Activated T-helper 17 cell treated with anti-CD3 and anti-CD28 coated beads, Interleukin-2, amount 50 U/mL, for 72 hours (primary cell): ENCODE results near the gene ANKRD53. TPM values are rescaled to one million over a fixed set of nuclear protein-coding genes. Genes with fewer than 3 reads are reported as not detected.

Experiments used
- ATAC-seq: fragments of 150-1000 bp; cut with Tn5 transposase; replicated peaks from 2 replicates; pipeline ENCODE4 v1.10.0; 2021; ENCODE audit warnings: mild to moderate bottlenecking, moderate library complexity
- H3K27ac Mint-ChIP-seq: one replicate; pipeline ENCODE4 v1.8.0; 2022; ENCODE audit warnings: mixed read lengths
- H3K27me3 Mint-ChIP-seq: one replicate; pipeline ENCODE4 v1.8.0; 2022; ENCODE audit warnings: mixed read lengths
- H3K36me3 Mint-ChIP-seq: one replicate; pipeline ENCODE4 v1.8.0; 2022; ENCODE audit warnings: low read depth, mild to moderate bottlenecking, mixed read lengths
- H3K4me1 Mint-ChIP-seq: one replicate; pipeline ENCODE4 v1.8.0; 2022; ENCODE audit warnings: mixed read lengths
- H3K4me3 Mint-ChIP-seq: one replicate; pipeline ENCODE4 v1.8.0; 2022; ENCODE audit warnings: mild to moderate bottlenecking, mixed read lengths
- H3K9me3 Mint-ChIP-seq: one replicate; pipeline ENCODE4 v1.8.0; 2022; ENCODE audit warnings: mixed read lengths
- total RNA-seq, 2 donors: library from RNA; stranded (reverse); gene quantifications; one replicate each; pipeline ENCODE4 v1.2.3, GENCODE V29; 2022

The ANKRD53 gene
- under 1 TPM in 1 of 2 donors, not detected in 1; 0.56 TPM for total RNA-seq

DNA sequence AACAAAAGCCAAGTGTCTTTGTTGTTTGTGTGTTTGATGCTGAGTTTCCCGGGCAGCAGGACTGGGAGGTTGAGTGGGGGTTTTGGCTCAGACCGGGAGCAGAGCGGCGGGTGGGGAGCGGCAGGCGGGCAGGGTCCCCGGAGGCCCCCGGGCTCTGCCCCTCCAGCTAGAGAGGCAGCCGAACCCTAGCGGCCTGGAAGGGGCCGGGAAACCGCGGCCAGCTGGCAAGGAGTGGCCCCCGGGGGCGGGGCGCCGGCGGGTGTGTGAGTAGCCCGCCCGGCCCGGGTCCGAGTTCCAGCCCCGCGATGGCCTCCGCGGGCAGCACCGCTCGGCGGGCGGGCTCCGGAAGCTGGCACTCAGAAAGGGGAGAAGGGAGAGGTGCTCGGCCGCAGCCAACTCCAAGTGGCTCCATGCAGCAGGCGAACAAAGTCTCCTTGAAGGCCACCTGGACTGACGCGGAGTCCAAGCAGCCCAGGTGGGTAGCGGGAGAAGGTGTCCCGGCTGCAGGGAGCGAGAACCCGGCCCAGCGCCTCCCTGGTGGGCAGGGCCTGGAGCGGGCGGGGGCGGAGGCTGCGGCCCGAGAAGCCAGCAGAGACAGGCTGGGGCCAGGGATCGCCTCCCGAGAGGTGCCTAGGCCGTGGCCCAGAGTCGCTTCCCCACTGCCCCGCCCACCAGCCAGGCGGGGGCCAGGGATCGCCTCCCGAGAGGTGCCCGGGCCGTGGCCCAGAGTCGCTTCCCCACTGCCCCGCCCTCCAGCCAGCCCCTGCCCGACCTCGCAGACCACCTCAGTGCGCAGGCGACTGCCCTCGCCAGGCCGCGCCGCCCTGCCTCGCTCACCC is at the start of gene ANKRD53:
Gene ANKRD53, plus strand, starts transcription at position 290 of the 839 bp plus-strand sequence. Its CDS starts 16 bp downstream, at position 306.
- peak within 1 kb of the TSS; percentile 93 for H3K4me3 Mint-ChIP-seq
- peak within 1 kb of the TSS; percentile 94 for H3K27ac Mint-ChIP-seq
- no peaks in the 10 kb centered on the region for H3K9me3 Mint-ChIP-seq
- peaks cover 14% of the 10 kb centered on the region for H3K4me1 Mint-ChIP-seq
- H3K36me3 Mint-ChIP-seq: no peaks in the 10 kb centered on the region
- H3K27me3 Mint-ChIP-seq: peaks cover 3% of the 10 kb centered on the region
- ATAC-seq: peak; percentile 45

- Mint-ChIP-seq H3K9me3 (no peaks in the 10 kb centered on the region), H3K27me3 (peaks cover 7% of the 10 kb centered on the region), H3K36me3 (no peaks in the 10 kb centered on the region), H3K4me1 (no peaks in the 10 kb centered on the region), H3K27ac (no peak overlapping the region), H3K4me3 (no peak overlapping the region)
- no peak for ATAC-seq
Measured at GRCh38 chr2:70930371-70931329, 47.8 kb upstream of the ANKRD53 start.

- Mint-ChIP-seq H3K36me3 (no peaks in the 10 kb centered on the region), H3K4me1 (no peaks in the 10 kb centered on the region), H3K27ac (no peak overlapping the region), H3K4me3 (no peak overlapping the region), H3K27me3 (peaks cover 7% of the 10 kb centered on the region), H3K9me3 (no peaks in the 10 kb centered on the region)
- ATAC-seq: no peak
Measured at GRCh38 chr2:70931376-70932000, 46.9 kb upstream of the ANKRD53 start.

GRCh38 chr2:70932631-70933230 is 45.7 kb upstream of the ANKRD53 start:
- ATAC-seq: no peak
- Mint-ChIP-seq H3K4me3 (no peak overlapping the region), H3K4me1 (no peaks in the 10 kb centered on the region), H3K36me3 (no peaks in the 10 kb centered on the region), H3K9me3 (no peaks in the 10 kb centered on the region), H3K27ac (no peak overlapping the region), H3K27me3 (peaks cover 7% of the 10 kb centered on the region)

DNA sequence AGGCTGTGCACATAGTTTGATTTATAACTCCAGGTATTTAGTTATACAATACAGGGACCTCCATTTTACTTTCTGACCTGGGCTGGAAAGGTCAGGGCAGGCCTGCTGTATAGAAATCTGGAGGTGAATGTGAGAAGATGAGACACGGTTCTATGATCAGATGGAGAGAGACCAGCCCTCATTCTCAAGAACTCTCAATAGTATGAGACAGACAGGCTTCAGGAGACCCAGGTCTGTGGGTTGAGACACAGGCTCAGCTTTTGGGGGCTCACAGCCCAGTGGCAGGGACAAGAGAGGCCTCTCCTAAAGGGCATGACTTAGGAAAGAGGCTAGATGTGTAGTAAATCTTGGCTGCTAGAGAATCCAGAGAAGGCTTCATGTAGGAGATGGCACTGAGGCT is 43.4 kb upstream of the ANKRD53 start:
- peaks cover 10% of the 10 kb centered on the region for H3K27me3 Mint-ChIP-seq
- no peak overlapping the region for H3K27ac Mint-ChIP-seq
- H3K36me3 Mint-ChIP-seq: no peaks in the 10 kb centered on the region
- H3K4me3 Mint-ChIP-seq: no peak overlapping the region
- ATAC-seq: no peak
- H3K9me3 Mint-ChIP-seq: no peaks in the 10 kb centered on the region
- no peaks in the 10 kb centered on the region for H3K4me1 Mint-ChIP-seq

GRCh38 chr2:70935468-70936164 is 42.8 kb upstream of the ANKRD53 start, which contains the start of gene ATP6V1B1:
ATP6V1B1 (plus strand) TSS chr2:70935900; CDS start chr2:70935955, 55 bp downstream.
- peaks cover 10% of the 10 kb centered on the region for H3K27me3 Mint-ChIP-seq

DNA sequence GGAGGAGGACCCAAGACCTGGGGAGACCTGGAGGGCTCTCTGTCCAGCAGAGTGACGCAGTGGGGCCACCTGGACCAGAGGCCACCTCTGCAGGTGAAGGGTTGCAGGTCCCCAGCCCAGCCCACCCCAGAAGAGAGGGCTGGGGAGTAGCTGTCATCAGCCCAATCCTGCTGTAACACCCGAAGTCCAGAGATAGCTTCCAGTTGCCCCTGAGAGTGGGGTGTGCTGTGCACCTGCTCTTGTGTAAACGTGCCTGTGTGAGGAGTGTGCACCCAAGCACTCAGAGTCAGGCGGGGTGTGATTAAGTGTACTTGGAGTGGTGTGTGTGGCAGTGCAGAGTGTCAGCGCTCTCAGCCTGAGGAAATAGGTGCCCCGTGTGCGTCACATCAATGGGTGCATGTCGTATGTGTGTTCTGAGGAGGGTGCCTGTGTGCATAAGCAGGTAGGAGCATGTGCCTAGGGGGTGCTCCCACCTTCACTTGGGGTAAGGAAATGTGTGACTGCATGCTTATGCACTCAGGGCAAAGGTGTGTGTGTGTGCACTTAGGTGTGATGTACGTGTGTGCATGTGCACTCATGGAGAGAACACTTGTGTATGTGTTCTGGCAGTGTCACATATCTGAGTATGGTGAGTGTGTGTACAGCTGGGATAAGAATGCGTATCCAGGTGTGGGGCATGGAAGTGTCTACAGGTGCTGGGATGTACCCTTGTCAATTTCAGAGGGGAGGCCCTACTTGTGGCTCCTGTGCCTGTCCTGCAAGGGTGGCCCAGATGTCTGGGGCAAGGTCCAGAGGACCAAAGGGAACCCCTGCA is 42.1 kb upstream of the ANKRD53 start:
- Mint-ChIP-seq H3K27me3 (peaks cover 11% of the 10 kb centered on the region), H3K27ac (no peak overlapping the region), H3K9me3 (no peaks in the 10 kb centered on the region), H3K4me1 (no peaks in the 10 kb centered on the region), H3K36me3 (no peaks in the 10 kb centered on the region), H3K4me3 (no peak overlapping the region)
- ATAC-seq: no peak

More at GRCh38 chr2:70935468-70936164, 42.8 kb upstream of the ANKRD53 start, which contains the start of gene ATP6V1B1:
- no peak for ATAC-seq
- no peak within 1 kb of the TSS for H3K27ac Mint-ChIP-seq
- H3K9me3 Mint-ChIP-seq: no peaks in the 10 kb centered on the region
- H3K36me3 Mint-ChIP-seq: no peaks in the 10 kb centered on the region
- H3K4me1 Mint-ChIP-seq: no peaks in the 10 kb centered on the region
- no peak within 1 kb of the TSS for H3K4me3 Mint-ChIP-seq

DNA sequence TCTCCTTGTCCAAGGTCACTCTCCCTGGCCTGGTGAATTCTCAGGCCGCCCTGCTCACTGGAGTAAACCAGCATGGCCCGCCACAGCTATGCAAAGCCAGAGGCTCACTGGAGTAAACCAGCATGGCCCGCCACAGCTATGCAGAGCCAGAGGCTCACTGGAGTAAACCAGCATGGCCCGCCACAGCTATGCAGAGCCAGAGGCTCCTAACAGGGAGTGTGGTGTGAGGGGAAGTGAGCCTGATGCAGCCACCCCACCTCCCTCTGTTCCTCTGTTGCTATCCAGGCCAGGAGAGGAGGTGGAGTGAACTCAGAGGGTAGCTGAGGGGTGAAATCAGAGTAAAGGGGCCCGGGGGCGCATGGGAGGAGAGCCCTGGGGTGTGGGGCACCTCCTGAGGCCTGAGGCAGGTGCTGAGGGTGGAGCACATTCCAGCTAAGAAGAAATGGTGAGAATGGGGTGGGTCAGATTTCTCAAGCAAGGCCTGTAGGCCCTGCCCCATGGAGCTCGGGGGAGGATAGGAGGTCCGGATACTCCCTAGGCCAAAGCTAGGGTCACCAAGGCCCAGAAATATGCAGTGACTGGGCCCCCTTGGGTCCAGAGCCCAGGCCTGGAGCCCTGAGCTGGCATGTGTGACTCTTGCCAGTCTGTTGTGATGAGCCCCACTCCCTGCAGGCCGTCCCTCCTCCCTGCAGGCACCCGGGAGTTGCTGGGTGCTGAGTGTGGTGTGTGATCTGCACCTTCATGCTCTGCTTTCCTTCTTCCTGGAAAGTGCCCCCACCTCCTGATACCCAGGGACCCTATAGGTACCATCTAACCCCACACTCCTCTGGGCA is 41.2 kb upstream of the ANKRD53 start:
- Mint-ChIP-seq H3K36me3 (no peaks in the 10 kb centered on the region), H3K4me1 (no peaks in the 10 kb centered on the region), H3K27ac (no peak overlapping the region), H3K27me3 (peaks cover 13% of the 10 kb centered on the region), H3K9me3 (no peaks in the 10 kb centered on the region), H3K4me3 (no peak overlapping the region)
- no peak for ATAC-seq

DNA sequence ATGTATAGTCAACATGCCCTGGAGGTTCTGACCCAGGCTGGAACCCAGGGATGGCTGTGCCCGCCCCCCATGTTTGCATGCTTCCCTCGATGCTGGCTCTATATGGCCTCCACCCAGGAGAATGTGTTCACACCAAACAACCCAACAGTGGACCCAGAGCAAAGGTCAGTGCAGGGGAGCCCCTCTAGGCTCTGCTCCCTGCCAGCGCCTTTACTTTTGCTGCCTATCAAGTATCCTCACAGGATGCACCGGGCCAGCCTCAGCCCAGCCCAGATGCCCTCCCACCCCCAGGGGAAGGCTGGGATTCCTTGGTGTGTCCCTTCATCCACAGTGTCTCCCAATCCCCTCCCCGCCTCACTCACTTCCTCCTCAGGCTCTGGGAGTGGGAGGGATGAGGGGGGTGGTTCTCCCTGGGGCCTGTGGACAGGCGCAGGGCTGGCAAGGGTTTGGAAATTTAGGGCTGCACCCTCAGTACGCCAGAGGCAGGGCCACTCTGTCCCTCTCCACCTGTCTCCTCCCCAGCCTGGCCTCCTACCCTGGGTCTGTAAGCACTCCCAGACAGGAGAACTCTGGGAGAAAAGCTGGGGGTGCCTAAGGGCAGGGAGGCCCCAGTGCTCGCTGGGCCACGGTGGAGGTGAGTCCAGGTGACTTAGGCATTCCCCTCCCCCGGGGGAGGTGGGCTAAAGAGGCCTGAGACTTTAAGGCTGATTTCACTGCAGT is 40.4 kb upstream of the ANKRD53 start:
- ATAC-seq: no peak
- Mint-ChIP-seq H3K27ac (no peak overlapping the region), H3K9me3 (no peaks in the 10 kb centered on the region), H3K36me3 (no peaks in the 10 kb centered on the region), H3K27me3 (peaks cover 13% of the 10 kb centered on the region), H3K4me1 (no peaks in the 10 kb centered on the region), H3K4me3 (no peak overlapping the region)

DNA sequence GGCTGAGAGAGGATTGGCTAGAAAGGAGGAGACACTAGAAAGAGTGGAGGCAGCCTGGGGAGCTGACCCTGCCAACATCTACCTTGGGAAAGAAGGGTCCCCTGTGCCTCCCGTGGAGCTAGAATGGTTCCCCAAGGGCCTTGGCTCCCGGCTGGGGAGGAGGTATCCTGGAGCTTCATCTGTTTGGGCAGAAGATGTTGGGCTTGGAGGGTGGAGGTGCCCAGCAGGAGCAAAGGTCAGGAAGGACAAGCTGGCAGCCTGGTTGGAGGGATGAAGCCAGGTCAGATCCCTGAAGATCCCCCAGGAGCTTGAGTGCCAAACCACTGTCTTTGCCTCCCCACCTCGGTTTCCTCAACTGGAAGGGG is 39.9 kb upstream of the ANKRD53 start:
- H3K27me3 Mint-ChIP-seq: peaks cover 13% of the 10 kb centered on the region
- no peaks in the 10 kb centered on the region for H3K9me3 Mint-ChIP-seq
- H3K4me3 Mint-ChIP-seq: no peak overlapping the region
- H3K4me1 Mint-ChIP-seq: no peaks in the 10 kb centered on the region
- H3K36me3 Mint-ChIP-seq: no peaks in the 10 kb centered on the region
- no peak for ATAC-seq
- no peak overlapping the region for H3K27ac Mint-ChIP-seq

DNA sequence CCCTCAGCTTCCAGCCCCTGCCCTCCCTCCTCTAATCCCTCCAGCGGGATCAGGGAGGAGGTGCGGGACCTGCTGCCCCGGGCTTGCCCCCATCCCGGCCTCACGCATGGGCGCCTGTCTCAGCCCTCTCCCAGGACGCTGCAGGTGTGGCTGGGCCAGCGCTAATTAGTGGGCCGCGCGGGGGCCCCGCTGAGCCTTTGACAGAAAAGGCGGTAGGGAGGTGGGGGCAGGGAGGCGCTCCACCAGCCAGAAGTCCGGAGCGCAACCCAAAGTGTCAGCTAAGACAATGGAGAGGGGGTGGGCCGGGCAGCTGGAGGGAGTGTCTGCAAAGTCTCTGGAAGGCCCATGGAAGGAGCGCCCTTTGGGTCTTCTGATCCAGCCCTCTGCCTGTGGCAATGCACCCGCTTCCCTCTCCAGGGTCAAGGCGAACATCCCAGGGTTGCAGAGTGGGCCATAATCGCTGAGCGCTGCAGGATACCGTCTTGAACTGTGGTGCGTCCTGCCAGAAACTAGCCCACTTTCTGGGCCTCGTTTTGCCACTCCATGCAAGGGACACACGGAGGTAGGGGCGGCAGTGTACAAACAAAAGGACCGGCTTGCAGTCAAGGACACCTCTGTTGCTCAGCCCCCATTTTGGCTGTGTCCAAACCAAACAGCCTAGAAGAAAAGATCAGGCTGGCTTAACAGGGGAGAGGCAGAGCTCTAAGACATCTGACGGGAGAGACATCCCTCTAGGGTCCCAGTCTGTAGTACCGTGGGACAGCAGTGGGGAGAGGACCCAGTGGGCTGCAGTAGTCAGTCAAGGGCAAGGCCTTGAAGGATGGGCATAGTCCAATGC is 39.2 kb upstream of the ANKRD53 start:
- Mint-ChIP-seq H3K36me3 (no peaks in the 10 kb centered on the region), H3K4me1 (no peaks in the 10 kb centered on the region), H3K27ac (no peak overlapping the region), H3K27me3 (peaks cover 13% of the 10 kb centered on the region), H3K4me3 (no peak overlapping the region), H3K9me3 (no peaks in the 10 kb centered on the region)
- ATAC-seq: no peak
